ENCODE data around the gene OTUB2. TPM values are rescaled to one million over a fixed set of nuclear protein-coding genes. Genes with fewer than 3 reads are reported as not detected.

The OTUB2 gene
- total RNA-seq, 1 experiment from 2014 or later, result 3.4 TPM

- no peak overlapping the region for H3K27ac ChIP-seq (ENCODE audit: low read length)
- ChIA-PET POLR2A (no interaction called here), CTCF (no interaction called here)
- DNase-seq (ENCODE audit: low read depth, low spot score), result no peak
- no peak for ATAC-seq
- TF ChIP-seq CTCF (IDR thresholded peaks at IDR 0.05), result no peak
- TF ChIP-seq REST (IDR thresholded peaks at IDR 0.05; ENCODE audit: insufficient read depth in 1 of 2, low read depth in 2 of 2, low read length in 1 of 2), result no peak
- no peak for TF ChIP-seq SIN3A (IDR thresholded peaks at IDR 0.05; ENCODE audit: borderline replicate concordance, insufficient read depth, low read depth, low read length)
- no peak for TF ChIP-seq POLR2AphosphoS5 (IDR thresholded peaks at IDR 0.05; ENCODE audit: low read depth, low read length)
- intact Hi-C loops (cut with micrococcal nuclease; ENCODE audit: unreplicated experiment), result no loop called here
- H3K4me1 ChIP-seq (ENCODE audit: control insufficient read depth, insufficient read depth, low read length), result no peaks in the 10 kb centered on the region
- H3K4me3 ChIP-seq (ENCODE audit: low read depth in 2 of 2, low read length in 2 of 2), result no peak overlapping the region
- no peaks in the 10 kb centered on the region for H3K9me3 ChIP-seq (ENCODE audit: control insufficient read depth, insufficient read depth, low read depth, low read length)
- no peaks in the 10 kb centered on the region for H3K27me3 ChIP-seq (ENCODE audit: control insufficient read depth, insufficient read depth, low read length)
- H3K36me3 ChIP-seq (ENCODE audit: control insufficient read depth, insufficient read depth, low read length), result no peaks in the 10 kb centered on the region; the same call in 1 of the 2 replicates
- in situ Hi-C loops (cut with HindIII; ENCODE audit: low pct_unique_long_range_greater_than_20kb, low sequenced_read_pairs), result no loop called here
- no TSS peak for BruUV-seq (replicated peaks)
Observed at GRCh38 chr14:94044476-94045091, 18.4 kb downstream of the OTUB2 start.

- no peaks in the 10 kb centered on the region for H3K9me3 ChIP-seq (ENCODE audit: control insufficient read depth, insufficient read depth, low read depth, low read length)
- no peak for DNase-seq (ENCODE audit: low read depth, low spot score)
- ChIA-PET CTCF (no interaction called here), POLR2A (no interaction called here)
- H3K4me1 ChIP-seq (ENCODE audit: control insufficient read depth, insufficient read depth, low read length), result no peaks in the 10 kb centered on the region
- BruUV-seq (replicated peaks), result no TSS peak
- ATAC-seq, result no peak
- TF ChIP-seq TCF7L2 (IDR thresholded peaks at IDR 0.05; ENCODE audit: low read depth, low read length), result no peak
- TF ChIP-seq REST (IDR thresholded peaks at IDR 0.05; ENCODE audit: insufficient read depth in 1 of 2, low read depth in 2 of 2, low read length in 1 of 2), result no peak
- no peak for TF ChIP-seq SIN3A (IDR thresholded peaks at IDR 0.05; ENCODE audit: borderline replicate concordance, insufficient read depth, low read depth, low read length)
- no peak for TF ChIP-seq POLR2AphosphoS5 (IDR thresholded peaks at IDR 0.05; ENCODE audit: low read depth, low read length)
- no peak for TF ChIP-seq CTCF (IDR thresholded peaks at IDR 0.05)
- no peak overlapping the region for H3K27ac ChIP-seq (ENCODE audit: low read length)
- H3K4me3 ChIP-seq (ENCODE audit: low read depth in 2 of 2, low read length in 2 of 2), result no peak overlapping the region
- in situ Hi-C loops (cut with HindIII; ENCODE audit: low pct_unique_long_range_greater_than_20kb, low sequenced_read_pairs) (no loop called here), intact Hi-C loops (cut with micrococcal nuclease; ENCODE audit: unreplicated experiment) (no loop called here)
- H3K36me3 ChIP-seq (ENCODE audit: control insufficient read depth, insufficient read depth, low read length), result no peaks in the 10 kb centered on the region; the same call in 1 of the 2 replicates
- no peaks in the 10 kb centered on the region for H3K27me3 ChIP-seq (ENCODE audit: control insufficient read depth, insufficient read depth, low read length)
Observed at GRCh38 chr14:94045101-94045500, 19.0 kb downstream of the OTUB2 start.
